ENCODE results near the gene WDR13.
"Not testable (repeated sequence)": the region's sequence is repeated elsewhere in the genome, so short reads cannot be mapped to it uniquely, and the experiment has no call there.

Gene WDR13
- long read RNA-seq, donor 1, full-length matches to known transcripts = 21 of 28 reads
- long read RNA-seq, donor 1, partial matches to known transcripts = 7 of 28 reads
- long read RNA-seq, donor 1, other reads (novel, unspliced or antisense) = 0 of 28 reads
- long read RNA-seq, donor 2, full-length matches to known transcripts = 15 of 15 reads
- long read RNA-seq, donor 2, partial matches to known transcripts = 0 of 15 reads
- long read RNA-seq, donor 2, other reads (novel, unspliced or antisense) = 0 of 15 reads
- long read RNA-seq, donor 3, full-length matches to known transcripts = 10 of 10 reads
- long read RNA-seq, donor 3, partial matches to known transcripts = 0 of 10 reads
- long read RNA-seq, donor 3, other reads (novel, unspliced or antisense) = 0 of 10 reads
- long read RNA-seq, donor 4, full-length matches to known transcripts = 16 of 24 reads
- long read RNA-seq, donor 4, partial matches to known transcripts = 8 of 24 reads
- long read RNA-seq, donor 4, other reads (novel, unspliced or antisense) = 0 of 24 reads
- long read RNA-seq, donor 5, full-length matches to known transcripts = 20 of 33 reads
- long read RNA-seq, donor 5, partial matches to known transcripts = 13 of 33 reads
- long read RNA-seq, donor 5, other reads (novel, unspliced or antisense) = 0 of 33 reads
- long read RNA-seq, donor 6, full-length matches to known transcripts = 22 of 22 reads
- long read RNA-seq, donor 6, partial matches to known transcripts = 0 of 22 reads
- long read RNA-seq, donor 6, other reads (novel, unspliced or antisense) = 0 of 22 reads
- long read RNA-seq, donor 7, full-length matches to known transcripts = 33 of 40 reads
- long read RNA-seq, donor 7, partial matches to known transcripts = 7 of 40 reads
- long read RNA-seq, donor 7, other reads (novel, unspliced or antisense) = 0 of 40 reads
- long read RNA-seq, donor 8, full-length matches to known transcripts = 23 of 30 reads
- long read RNA-seq, donor 8, partial matches to known transcripts = 7 of 30 reads
- long read RNA-seq, donor 8, other reads (novel, unspliced or antisense) = 0 of 30 reads

DNA sequence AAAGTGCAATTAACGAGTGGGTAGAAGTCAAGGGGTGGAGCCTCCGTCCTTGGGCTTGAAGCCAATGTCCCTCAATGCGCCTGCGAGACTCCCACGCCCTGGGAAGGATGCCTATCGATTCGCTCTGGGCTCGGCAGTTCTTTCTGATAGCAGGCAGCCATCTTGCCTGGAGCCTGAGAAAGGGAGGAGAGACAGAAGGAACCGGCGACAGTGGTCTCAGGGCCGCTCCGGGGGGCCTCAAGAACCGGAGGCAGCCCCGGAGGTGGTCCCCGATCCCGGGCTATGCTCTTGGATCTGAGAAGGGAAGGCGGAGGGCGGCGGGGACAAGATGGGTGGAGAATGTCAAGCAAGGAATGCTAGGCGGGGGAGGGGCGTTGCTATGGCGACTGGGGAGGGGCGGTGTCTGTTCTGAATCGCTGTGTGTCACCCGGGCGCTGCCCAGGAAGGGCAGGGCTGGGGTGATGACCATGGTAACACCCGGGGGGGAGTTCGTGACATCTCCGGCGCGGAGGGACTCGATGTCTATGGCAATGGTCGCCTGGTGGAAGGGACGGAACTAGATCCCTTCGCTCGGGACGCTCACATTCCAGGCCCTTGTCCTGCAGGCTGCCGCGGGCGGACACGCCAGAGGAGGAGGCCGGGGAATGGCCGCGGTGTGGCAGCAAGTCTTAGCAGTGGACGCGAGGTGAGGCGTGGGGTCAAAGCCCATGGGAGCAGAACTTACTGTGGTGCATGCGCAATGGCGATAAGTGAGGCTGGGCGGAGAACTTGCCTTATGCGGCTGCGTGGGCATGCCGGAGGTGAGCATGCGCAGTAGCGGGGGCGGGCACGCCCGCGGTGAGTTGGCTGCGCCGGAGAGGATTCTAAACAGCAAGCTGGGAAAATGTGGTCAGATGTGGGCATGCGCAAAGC, at the start of gene WDR13:
Gene WDR13 (plus strand): TSS at position 140 of the 912 bp plus-strand sequence. CDS start 505 bp downstream, at position 645.
- DNase-seq = peak; percentile 90

DNA sequence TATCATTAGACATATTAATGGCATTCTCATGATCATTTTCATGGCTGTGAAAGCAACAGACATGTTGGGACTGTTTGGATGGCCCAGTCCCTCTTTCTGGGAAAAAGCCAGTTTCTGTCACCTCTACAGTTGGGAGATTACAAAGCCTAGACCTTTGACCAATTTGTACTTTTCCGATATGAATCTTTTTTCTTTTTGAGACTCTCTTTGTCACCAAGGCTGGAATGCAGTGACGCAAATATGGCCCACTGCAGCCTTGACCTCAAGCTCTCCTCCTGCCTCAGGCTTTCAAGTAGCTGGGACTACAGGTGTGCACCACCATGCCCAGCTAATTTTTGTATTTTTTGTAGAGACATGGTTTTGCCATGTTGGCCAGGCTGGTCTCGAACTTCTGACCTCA, 48.4 kb upstream of the WDR13 start:
- no peak for DNase-seq

- not testable (repeated sequence) for DNase-seq
Measured at GRCh38 chrX:48555731-48556325, 41.5 kb upstream of the WDR13 start.

DNA sequence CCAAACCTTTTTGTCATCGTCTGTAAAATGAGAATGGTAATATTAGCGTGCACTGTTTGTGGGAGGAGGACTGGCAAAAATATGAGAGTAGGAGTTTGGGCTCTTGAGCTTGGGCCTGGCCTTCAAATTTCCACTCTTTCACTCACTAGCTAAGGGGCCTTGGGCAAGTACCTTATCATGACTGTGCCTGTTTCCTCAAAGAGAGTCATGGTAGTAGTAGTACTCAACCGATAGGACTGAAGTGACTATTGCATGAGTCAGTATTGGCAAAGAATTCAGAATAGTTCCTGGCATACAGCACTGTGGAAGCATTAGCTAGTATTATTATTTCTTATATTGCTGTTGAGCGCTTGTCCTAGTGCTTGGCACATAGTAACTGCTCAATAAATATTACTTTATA, 39.0 kb upstream of the WDR13 start:
- DNase-seq = no peak

- DNase-seq = no peak
Measured at GRCh38 chrX:48559636-48560035, 37.7 kb upstream of the WDR13 start.

- DNase-seq = no peak
Measured at GRCh38 chrX:48560056-48560455, 37.2 kb upstream of the WDR13 start.

DNA sequence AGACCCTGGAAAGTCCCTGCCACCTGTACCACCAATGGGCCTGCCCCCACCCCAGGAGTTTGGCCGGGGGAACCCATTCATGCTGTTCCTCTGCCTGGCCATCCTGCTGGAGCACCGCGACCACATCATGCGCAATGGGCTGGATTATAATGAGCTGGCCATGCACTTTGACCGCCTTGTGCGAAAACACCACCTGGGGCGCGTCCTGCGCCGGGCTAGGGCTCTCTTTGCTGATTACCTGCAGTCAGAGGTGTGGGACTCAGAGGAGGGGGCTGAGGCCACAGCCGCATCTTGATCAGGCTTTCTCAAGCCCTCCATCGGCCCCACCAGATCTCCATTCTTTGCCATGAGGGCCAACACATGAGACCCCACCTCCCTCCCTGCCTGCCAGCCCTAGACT, 36.6 kb upstream of the WDR13 start:
- DNase-seq = no peak

DNA sequence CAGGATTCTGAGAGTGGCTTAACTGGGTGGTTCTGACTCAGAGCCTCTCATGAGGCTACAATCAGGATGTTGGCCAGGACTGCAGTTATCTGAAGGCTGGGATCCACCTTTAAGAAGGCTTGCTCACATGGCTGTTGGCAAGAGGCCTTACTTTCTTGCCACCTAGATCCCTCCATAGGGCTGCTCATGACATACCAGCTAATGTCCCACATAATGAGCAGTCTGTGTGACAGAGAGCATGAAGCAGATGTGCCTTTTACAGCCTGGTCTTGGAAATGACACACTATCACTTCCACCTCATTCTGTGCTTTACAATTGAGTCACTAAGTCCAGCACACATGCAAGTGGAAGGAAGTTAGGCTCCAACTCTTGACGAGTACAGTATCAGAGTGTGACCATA, 27.3 kb upstream of the WDR13 start:
- DNase-seq = no peak

- DNase-seq = no peak
Measured at GRCh38 chrX:48573690-48574269, 23.5 kb upstream of the WDR13 start.

DNA sequence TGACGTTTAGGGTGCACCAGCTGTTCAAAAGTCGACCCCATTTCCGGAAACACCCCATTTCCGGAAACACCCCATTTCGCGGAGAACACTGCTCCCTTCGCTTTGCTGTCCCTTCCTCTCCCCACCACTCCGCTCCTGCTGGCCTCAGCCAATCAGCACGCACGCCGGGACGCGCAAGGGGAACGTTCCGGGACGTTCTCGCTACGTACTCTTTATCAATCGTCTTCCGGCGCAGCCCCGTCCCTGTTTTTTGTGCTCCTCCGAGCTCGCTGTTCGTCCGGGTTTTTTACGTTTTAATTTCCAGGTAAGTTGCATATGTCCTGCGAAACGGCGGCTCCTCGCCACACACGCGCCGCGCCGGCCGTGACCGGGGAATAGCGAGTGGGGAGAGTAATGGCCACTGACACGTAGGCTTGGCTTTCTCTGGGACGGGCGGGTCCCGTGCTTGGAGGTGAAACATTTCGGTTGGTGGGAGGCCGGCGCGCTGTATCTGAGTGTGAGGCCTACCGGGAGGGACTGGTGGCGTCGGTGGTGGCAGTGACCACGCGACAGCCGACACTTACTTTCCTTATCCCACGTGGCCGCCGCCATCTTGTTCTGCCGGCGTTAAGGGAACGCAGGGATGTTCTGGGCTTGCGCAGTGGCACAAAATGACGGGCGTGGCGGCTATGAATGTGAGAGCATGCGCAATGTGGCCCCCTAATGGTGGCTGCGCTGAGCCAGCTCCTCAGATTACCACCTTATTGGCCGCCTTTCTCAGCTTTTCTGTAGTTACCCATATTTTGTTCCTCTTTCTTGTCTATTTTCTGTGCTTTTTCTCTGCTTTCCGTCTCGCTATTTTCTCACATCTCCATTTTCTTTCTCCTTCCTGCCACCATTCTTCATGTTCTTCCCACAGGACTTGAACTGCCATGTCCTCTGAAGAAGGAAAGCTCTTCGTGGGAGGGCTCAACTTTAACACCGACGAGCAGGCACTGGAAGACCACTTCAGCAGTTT, 22.7 kb upstream of the WDR13 start, which contains the start of gene RBM3:
Gene RBM3 (plus strand): TSS at position 215 of the 997 bp plus-strand sequence. CDS start 697 bp downstream, at position 912.
- DNase-seq = peak; percentile 88

- no peak for DNase-seq
Measured at GRCh38 chrX:48575642-48576041, 21.6 kb upstream of the WDR13 start.

DNA sequence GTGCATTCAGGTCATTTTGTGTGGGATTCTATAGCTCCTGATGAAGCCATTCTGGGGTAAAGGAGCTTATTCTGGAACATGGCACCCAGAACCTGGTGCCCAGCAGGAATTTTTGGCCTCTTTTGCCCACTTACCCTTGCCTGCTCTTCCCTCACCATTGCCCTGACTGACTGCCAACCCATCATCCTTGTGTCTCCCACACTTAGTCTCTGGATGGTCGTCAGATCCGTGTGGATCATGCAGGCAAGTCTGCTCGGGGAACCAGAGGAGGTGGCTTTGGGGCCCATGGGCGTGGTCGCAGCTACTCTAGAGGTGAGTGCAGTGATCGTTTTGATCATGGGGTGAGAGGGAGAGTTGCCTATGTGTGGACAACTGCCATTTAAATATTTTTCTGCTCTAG, 21.2 kb upstream of the WDR13 start:
- DNase-seq = no peak

DNA sequence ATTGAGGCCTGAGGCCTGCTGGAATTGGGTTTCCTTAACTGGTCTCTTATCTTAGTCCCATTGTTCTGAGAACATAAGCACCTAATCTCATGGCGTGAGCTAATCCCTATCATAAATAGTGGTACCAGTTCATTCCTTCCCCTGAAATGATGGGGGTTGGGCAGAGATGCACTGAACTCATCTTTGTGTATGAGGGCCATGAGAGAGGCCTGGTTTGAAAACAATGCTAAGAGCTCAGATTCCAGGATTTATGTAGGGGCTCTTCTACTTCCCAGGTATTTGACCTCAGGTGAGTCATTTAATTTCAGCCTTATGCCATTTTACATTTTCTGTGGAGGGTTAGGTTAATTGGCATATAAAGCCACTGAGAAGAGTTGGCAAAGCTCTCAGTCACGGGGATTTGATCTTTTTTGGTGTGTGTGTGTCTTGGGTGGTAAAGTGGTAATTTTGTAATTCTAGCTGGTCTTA, 18.6 kb upstream of the WDR13 start:
- no peak for DNase-seq

GRCh38 chrX:48579259-48579658, 18.0 kb upstream of the WDR13 start:
- DNase-seq = no peak

- no peak for DNase-seq
Measured at GRCh38 chrX:48580662-48581061, 16.6 kb upstream of the WDR13 start.

DNA sequence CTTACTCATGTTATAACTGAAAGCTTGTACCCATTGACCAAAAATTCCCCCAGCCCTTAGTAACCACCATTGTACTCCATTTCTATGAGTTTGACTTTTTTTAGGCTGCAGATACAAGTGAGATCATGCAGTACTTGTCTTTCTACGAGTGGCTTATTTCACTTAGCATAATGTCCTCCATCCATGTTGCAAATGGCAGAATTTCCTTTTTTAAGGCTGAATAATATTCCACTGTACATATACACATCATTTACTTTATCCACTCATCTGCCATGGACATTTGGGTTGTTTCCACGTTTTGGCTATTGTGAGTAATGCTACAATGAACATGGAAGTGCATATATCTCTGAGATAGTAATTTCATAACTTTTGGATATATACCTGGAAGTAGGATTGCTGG, 12.6 kb upstream of the WDR13 start:
- no peak for DNase-seq

DNA sequence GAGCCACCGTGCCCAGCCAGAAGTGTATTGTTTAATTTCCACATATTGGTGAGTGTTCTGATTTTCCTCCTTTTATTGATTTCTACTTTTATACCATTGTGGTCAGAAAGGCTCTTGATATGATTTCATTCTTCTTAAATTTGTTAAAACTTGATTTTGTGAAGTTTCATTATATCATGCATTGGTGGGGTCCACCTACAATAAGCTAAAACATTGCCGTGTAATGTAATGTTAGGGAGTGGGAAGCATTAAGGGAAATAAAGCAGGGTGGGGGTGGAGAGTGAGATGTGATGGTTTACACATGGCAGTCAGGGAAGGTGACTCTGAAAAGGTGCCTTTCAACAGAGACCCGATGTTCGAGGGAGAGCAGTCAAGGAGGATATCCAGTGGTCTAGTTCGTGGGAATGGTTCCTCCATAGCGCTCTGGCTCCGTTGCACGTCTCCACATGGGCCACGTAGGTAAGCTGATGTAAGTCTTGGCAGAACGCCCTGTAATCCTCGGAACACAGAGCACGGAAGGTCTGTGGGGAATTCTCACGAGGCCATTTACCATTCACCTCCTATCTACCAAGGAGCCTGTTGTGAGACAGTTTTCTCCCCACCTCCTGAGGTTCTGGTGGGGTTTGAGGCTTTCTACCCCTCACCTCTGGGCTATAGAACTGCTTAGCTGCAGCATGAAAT, 7.7 kb upstream of the WDR13 start:
- no peak for DNase-seq

DNA sequence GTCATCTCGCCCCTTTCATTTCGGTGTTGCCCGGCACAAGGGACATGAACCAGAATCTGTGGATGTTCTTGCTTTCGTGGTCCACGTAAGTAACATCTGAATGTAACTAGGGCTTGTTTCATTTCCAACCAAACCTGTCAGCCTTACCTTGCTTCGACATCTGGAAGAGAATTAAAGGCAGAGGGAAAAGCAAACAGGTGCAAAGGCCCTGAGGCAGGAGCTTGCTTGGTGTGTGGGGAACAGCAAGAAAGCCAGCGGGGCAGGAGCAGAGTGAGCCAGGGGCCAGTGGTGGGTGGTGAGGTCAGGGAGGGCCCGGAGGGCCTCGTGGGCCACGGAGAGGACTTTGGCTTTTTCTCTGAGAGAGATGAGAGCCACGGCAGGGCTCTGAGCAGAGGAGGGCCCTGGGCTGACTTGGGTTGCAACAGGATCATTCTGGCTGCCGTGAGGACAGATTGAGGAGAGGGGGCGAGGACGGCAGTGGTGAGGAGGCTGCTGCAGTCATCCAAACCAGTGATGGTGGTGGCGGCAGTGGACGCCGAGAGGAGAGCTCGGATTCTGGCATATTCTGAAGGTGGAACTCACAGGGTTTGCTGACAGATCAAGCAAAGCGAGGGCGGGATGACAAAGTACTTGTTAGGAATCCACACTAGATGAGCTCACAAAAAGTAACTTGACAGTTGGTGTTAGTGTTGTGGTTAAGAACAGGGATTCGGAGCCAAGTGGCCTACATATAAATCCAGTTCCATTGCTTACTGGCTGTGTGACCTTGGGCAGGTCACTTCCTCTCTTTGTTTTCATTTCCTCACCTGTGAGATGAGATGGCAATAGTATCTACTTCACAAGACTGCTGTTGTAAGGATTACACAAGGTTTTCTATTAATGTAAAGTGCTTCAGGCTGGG, 6.8 kb upstream of the WDR13 start:
- DNase-seq = no peak

Measured in right kidney (tissue), 9 donors.